NOMO-1 treated with DMSO at 0.1 percent for 48 hours (cell line): ENCODE measurements around the gene LRRN4CL.
A peak's percentile ranks its signal among the peaks of the same experiment; 100 is the strongest.
"Not testable (repeated sequence)": the region's sequence is repeated elsewhere in the genome, so short reads cannot be mapped to it uniquely, and the experiment has no call there.

Source experiments
- DNase-seq: peaks from one replicate; lab custom pipeline; 2025; ENCODE audit not compliant: unreplicated experiment; lab: John Stamatoyannopoulos, UW

The LRRN4CL gene

GRCh38 chr11:62710001-62710345 lies 20.6 kb upstream of the LRRN4CL start:
- no peak for DNase-seq

- peak; percentile 99 for DNase-seq
These were observed 20.1 kb upstream of the LRRN4CL start for GRCh38 chr11:62709247-62710000.

GRCh38 chr11:62708793-62709192 lies 19.5 kb upstream of the LRRN4CL start:
- no peak for DNase-seq

- DNase-seq, result no peak
These were observed 19.1 kb upstream of the LRRN4CL start for GRCh38 chr11:62708392-62708791.

GRCh38 chr11:62707277-62707861 lies 18.0 kb upstream of the LRRN4CL start, which contains the start of the genes BSCL2 and GNG3:
BSCL2 (minus strand) TSS chr11:62707424; CDS start chr11:62707195, 229 bp downstream.
GNG3 (plus strand) TSS chr11:62707676; CDS start chr11:62708296, 620 bp downstream.
- no peak for DNase-seq

GRCh38 chr11:62706850-62707247 lies 17.5 kb upstream of the LRRN4CL start:
- DNase-seq, result no peak

GRCh38 chr11:62705880-62706849 lies 16.8 kb upstream of the LRRN4CL start:
- peak; percentile 85 for DNase-seq

- no peak for DNase-seq
These were observed 16.1 kb upstream of the LRRN4CL start for GRCh38 chr11:62705413-62705812.

- DNase-seq, result not testable (repeated sequence)
These were observed 14.6 kb upstream of the LRRN4CL start for GRCh38 chr11:62703921-62704320.

GRCh38 chr11:62702246-62702645 lies 12.9 kb upstream of the LRRN4CL start:
- DNase-seq, result no peak

GRCh38 chr11:62694455-62695167 lies 5.3 kb upstream of the LRRN4CL start:
- DNase-seq, result peak; percentile 57

GRCh38 chr11:62693624-62694023 lies 4.3 kb upstream of the LRRN4CL start:
- not testable (repeated sequence) for DNase-seq

GRCh38 chr11:62688491-62688890 lies 839 bp downstream of the LRRN4CL start:
- no peak for DNase-seq

- no peak for DNase-seq
These were observed 1.6 kb downstream of the LRRN4CL start for GRCh38 chr11:62687508-62688396.

GRCh38 chr11:62682518-62682917 lies 6.8 kb downstream of the LRRN4CL start:
- no peak for DNase-seq

GRCh38 chr11:62680825-62681240 lies 8.5 kb downstream of the LRRN4CL start:
- DNase-seq, result peak; percentile 36

GRCh38 chr11:62678770-62679696 lies 10.3 kb downstream of the LRRN4CL start, which contains the start of gene UBXN1:
UBXN1 (minus strand) TSS chr11:62679073; CDS start chr11:62678923, 150 bp downstream.
- DNase-seq, result peak; percentile 93

GRCh38 chr11:62678433-62678769 lies 10.9 kb downstream of the LRRN4CL start:
- DNase-seq, result no peak

- DNase-seq, result no peak
These were observed 11.6 kb downstream of the LRRN4CL start for GRCh38 chr11:62677714-62678113.
